SK-N-SH (cell line): Measurements from ENCODE around the gene NNAT. TPM values are rescaled to one million over a fixed set of nuclear protein-coding genes. Genes with fewer than 3 reads are reported as not detected.

Source experiments
- CTCF ChIA-PET: fragments of 300-600, 350-600 bp; formaldehyde crosslinking; extraction: SDS; loops from one replicate; lab custom pipeline; 2021; lab: Yijun Ruan, JAX
- POLR2A ChIA-PET: fragments of 350-600 bp; sonication (Branson Sonifier 250); formaldehyde crosslinking; extraction: SDS; loops from one replicate; lab custom pipeline; 2020; ENCODE audit warnings: antibody characterized with exemption, inconsistent platforms; lab: Yijun Ruan, JAX
- DNase-seq: peaks from one replicate; pipeline ENCODE4 v3.0.0; 2012
- H2AFZ ChIP-seq: fragments of 200-600 bp; sonication (generic); 2 replicates; pipeline ENCODE4 v1.8.1; 2016; ENCODE audit warnings: antibody characterized with exemption, mild to moderate bottlenecking, low read depth
- H3F3A ChIP-seq: fragments of 200-600 bp; sonication (generic); replicated peaks from 2 replicates; pipeline ENCODE3; 2016; ENCODE audit warnings: antibody characterized with exemption, mild to moderate bottlenecking; ENCODE audit not compliant: insufficient read depth
- H3K27ac ChIP-seq, 2 experiments: fragments of 200-500 bp in 1 of 2; fragments of 200-600 bp in 1 of 2; sonication (Bioruptor generic) in 1 of 2; sonication (generic), shearing (Covaris generic) in 1 of 2; 2 replicates each; pipeline versions ENCODE4 v1.5.1 to v1.6.1; 2014 to 2016; ENCODE audit warnings: low read depth in 2 of 2, inconsistent platforms in 1 of 2, low read length in 1 of 2, mild to moderate bottlenecking in 1 of 2, mixed read lengths in 1 of 2
- H3K27me3 ChIP-seq: fragments of 200-600 bp; sonication (generic), shearing (Covaris generic); 2 replicates; pipeline ENCODE4 v1.6.1; 2016; ENCODE audit warnings: mixed run types; ENCODE audit not compliant: insufficient read depth
- H3K36me3 ChIP-seq, 2 experiments: fragments of 200-500 bp in 1 of 2; fragments of 200-600 bp in 1 of 2; sonication (Bioruptor generic) in 1 of 2; sonication (generic) in 1 of 2; replicated peaks in 1 of 2; 2 replicates each; pipeline versions ENCODE3 to v1.5.1; 2014 to 2016; ENCODE audit warnings: low read length in 1 of 2, mild to moderate bottlenecking in 1 of 2; ENCODE audit not compliant: insufficient read depth in 2 of 2, control insufficient read depth in 1 of 2
- H3K4me1 ChIP-seq, 2 experiments: fragments of 200-500 bp in 1 of 2; fragments of 200-600 bp in 1 of 2; sonication (Bioruptor generic) in 1 of 2; sonication (generic), shearing (Covaris generic) in 1 of 2; 2 replicates each; pipeline versions ENCODE4 v1.5.1 to v1.6.1; 2014 to 2016; ENCODE audit warnings: low read depth in 1 of 2, low read length in 1 of 2, mixed run types in 1 of 2; ENCODE audit not compliant: insufficient read depth in 2 of 2, control insufficient read depth in 1 of 2
- H3K4me2 ChIP-seq: fragments of 200-600 bp; sonication (generic), shearing (Covaris generic); 2 replicates; pipeline ENCODE4 v1.6.1; 2017; ENCODE audit warnings: mixed run types
- H3K4me3 ChIP-seq, 2 experiments: fragments of 200-500 bp in 1 of 2; fragments of 200-600 bp in 1 of 2; sonication (Bioruptor generic) in 1 of 2; sonication (generic), shearing (Covaris generic) in 1 of 2; 2 replicates each; pipeline versions ENCODE4 v1.5.1 to v1.8.1; 2014 to 2016; ENCODE audit warnings: low read depth in 2 of 2, inconsistent platforms in 1 of 2, low read length in 1 of 2, mild to moderate bottlenecking in 1 of 2, mixed read lengths in 1 of 2, moderate library complexity in 1 of 2
- H3K79me2 ChIP-seq: fragments of 200-600 bp; sonication (generic); 2 replicates; pipeline ENCODE4 v1.8.1; 2017; ENCODE audit warnings: mild to moderate bottlenecking; ENCODE audit not compliant: insufficient read depth
- H3K9ac ChIP-seq: fragments of 200-600 bp; sonication (generic); 2 replicates; pipeline ENCODE4 v1.6.1; 2017; ENCODE audit warnings: mixed run types
- H3K9me2 ChIP-seq: fragments of 200-600 bp; sonication (generic); 2 replicates; pipeline ENCODE4 v1.6.1; 2017; ENCODE audit warnings: mixed run types
- H3K9me3 ChIP-seq: fragments of 200-600 bp; sonication (generic); 2 replicates; pipeline ENCODE4 v1.6.1; 2017; ENCODE audit warnings: mixed run types, mild to moderate bottlenecking, moderate library complexity
- H4K20me1 ChIP-seq: fragments of 200-600 bp; sonication (generic); 2 replicates; pipeline ENCODE4 v1.6.1; 2017; ENCODE audit warnings: mild to moderate bottlenecking, mixed run types; ENCODE audit not compliant: insufficient read depth
- FOSL2 ChIP-seq: IDR thresholded peaks from 2 replicates; pipeline ENCODE4 v1.4.0; 2012; ENCODE audit warnings: low read depth, mild to moderate bottlenecking, moderate library complexity, borderline replicate concordance
- FOXJ3 ChIP-seq: sonication (generic); formaldehyde crosslinking; IDR thresholded peaks from 2 replicates; pipeline ENCODE4 v1.5.1; 2020; ENCODE audit warnings: mild to moderate bottlenecking, missing genetic modification reagents
- FOXM1 ChIP-seq: IDR thresholded peaks from 2 replicates; pipeline ENCODE4 v1.4.0; 2012; ENCODE audit warnings: low read depth, mild to moderate bottlenecking
- GATA2 ChIP-seq: sonication (generic); formaldehyde crosslinking; IDR thresholded peaks from 2 replicates; pipeline ENCODE4 v1.5.0; 2020; ENCODE audit warnings: mild to moderate bottlenecking, missing genetic modification reagents
- JUND ChIP-seq: IDR thresholded peaks from 2 replicates; pipeline ENCODE4 v1.4.0; 2012
- MEF2A ChIP-seq: IDR thresholded peaks from 2 replicates; pipeline ENCODE4 v1.4.0; 2012; ENCODE audit warnings: low read depth, borderline replicate concordance
- RAD21 ChIP-seq: IDR thresholded peaks from 2 replicates; pipeline ENCODE4 v1.6.1; 2012; ENCODE audit warnings: mild to moderate bottlenecking, low read length
- TAF1 ChIP-seq: IDR thresholded peaks from 2 replicates; pipeline ENCODE4 v1.6.1; 2012; ENCODE audit warnings: low read depth, mild to moderate bottlenecking, low read length, moderate library complexity, borderline replicate concordance
- TCF12 ChIP-seq: IDR thresholded peaks from 2 replicates; pipeline ENCODE4 v1.4.0; 2012
- TEAD4 ChIP-seq: IDR thresholded peaks from 2 replicates; pipeline ENCODE4 v1.4.0; 2012; ENCODE audit warnings: mild to moderate bottlenecking, borderline replicate concordance; ENCODE audit not compliant: insufficient read depth
- YY1 ChIP-seq: IDR thresholded peaks from 2 replicates; pipeline ENCODE4 v1.4.0; 2012; ENCODE audit warnings: low read depth, mild to moderate bottlenecking
- WGBS: methylation state at CpG from one replicate; pipeline ENCODE4 v1.1.6; 2017; ENCODE audit warnings: low lambda C conversion rate; 5-methylcytosine and 5-hydroxymethylcytosine counted together
- polyA plus RNA-seq, 3 experiments: library from polyadenylated mRNA; depleted of rRNA; stranded (reverse); fragments of >200 nt; gene quantifications; 2 replicates each; pipeline ENCODE4 v1.2.3, GENCODE V29; 2012
- TF ChIP-seq, protein P1 (sequence below): IDR thresholded peaks from 2 replicates; pipeline ENCODE4; 2012
- TF ChIP-seq, protein P2 (sequence below): IDR thresholded peaks from 2 replicates; pipeline ENCODE4 v1.6.1; 2012; ENCODE audit warnings: mild to moderate bottlenecking, low read depth, low read length, moderate library complexity
- TF ChIP-seq, protein P3 (sequence below): IDR thresholded peaks from 2 replicates; pipeline ENCODE4 v1.4.0; 2012; ENCODE audit warnings: low read depth

NNAT gene
- polyA plus RNA-seq, 1 of the 3 experiments (the other 2 are of a cell fraction), result 6.7 TPM

DNA sequence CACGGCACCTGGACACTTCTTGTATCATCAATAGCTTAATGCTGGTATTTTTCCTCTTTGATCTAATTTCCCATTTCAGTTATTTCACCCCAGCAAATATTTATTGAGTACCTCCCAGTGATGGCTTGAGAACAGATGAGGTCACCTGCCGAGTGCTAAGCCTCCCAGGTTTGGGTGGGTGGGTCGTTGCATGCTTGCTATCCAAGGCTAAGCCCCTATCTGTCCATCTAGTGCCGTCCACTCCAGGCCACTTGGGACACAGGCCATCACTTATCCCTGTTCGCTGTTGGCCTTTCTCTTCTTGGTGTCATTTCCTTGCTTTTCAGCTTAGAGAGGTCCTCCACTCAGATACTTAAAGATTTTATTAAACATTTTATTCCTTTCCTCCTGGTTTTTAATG lies 10.8 kb upstream of the NNAT start:
- no peak overlapping the region for H3K27ac ChIP-seq
- 89% methylated on average over 5 of the region's 5 CpGs for WGBS
- H3K9me2 ChIP-seq, result no peaks in the 10 kb centered on the region
- H3K4me3 ChIP-seq, result no peak overlapping the region
- no peaks in the 10 kb centered on the region; a peak in 2 of 4 replicates for H3K4me1 ChIP-seq
- H4K20me1 ChIP-seq, result peaks cover 10% of the 10 kb centered on the region; the same call in 1 of the 2 replicates
- TF ChIP-seq GATA2 (CRISPR knock-in tag) (no peak), TAF1 (no peak), FOXM1 (no peak), MEF2A (no peak), RAD21 (no peak)
- TF ChIP-seq, protein P1, sequence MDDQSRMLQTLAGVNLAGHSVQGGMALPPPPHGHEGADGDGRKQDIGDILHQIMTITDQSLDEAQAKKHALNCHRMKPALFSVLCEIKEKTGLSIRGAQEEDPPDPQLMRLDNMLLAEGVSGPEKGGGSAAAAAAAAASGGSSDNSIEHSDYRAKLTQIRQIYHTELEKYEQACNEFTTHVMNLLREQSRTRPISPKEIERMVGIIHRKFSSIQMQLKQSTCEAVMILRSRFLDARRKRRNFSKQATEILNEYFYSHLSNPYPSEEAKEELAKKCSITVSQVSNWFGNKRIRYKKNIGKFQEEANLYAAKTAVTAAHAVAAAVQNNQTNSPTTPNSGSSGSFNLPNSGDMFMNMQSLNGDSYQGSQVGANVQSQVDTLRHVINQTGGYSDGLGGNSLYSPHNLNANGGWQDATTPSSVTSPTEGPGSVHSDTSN, result no peak
- H3K27me3 ChIP-seq, result no peaks in the 10 kb centered on the region
- H3K9ac ChIP-seq, result no peak overlapping the region
- H3K36me3 ChIP-seq, result peaks cover 21 to 25% of the 10 kb centered on the region in 2 experiments
- H2AFZ ChIP-seq, result no peak overlapping the region
- no peak overlapping the region for H3K4me2 ChIP-seq
- 0 out of 2 replicates have a peak, but pooled peaks cover 3% of the 10 kb centered on the region for H3K79me2 ChIP-seq
- no peaks in the 10 kb centered on the region for H3F3A ChIP-seq
- DNase-seq, result no peak
- CTCF ChIA-PET, result no interaction called here
- POLR2A ChIA-PET, result no interaction called here
- no peaks in the 10 kb centered on the region for H3K9me3 ChIP-seq

DNA sequence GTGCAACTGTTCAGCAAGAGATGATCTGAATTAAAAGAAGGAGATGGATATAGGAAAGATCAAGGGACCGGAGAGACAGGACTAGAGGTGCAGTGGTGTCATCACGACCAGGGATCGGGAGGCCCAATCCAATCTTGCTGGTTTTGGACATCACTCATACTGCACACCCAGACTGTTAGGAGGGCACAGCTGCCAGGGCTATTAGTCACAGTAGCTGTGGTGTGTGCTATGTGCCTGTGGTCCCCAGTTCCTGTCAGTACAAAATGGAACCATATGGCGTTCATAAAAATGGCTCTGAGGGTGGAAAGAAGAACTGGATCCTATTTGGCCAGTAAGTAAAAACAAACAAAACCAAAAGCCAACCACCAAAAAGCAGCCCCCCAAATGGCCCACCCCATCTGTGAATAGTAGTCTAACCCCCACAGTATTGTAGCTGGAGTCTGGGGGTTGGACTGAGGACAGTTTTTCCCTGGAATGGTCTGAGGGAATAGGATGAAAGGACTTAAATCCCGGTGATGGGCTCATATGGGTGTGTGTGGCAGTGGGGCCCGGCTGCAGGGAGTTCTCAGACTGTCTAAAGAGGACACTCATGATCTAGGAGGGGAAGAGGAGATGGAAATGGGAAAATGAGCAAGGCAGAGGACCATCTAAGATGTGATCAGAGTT lies 9.3 kb upstream of the NNAT start:
- CTCF ChIA-PET, result interaction anchor here (0.8 to 1.4 kb wide), 3 partner anchors 127 to 316 kb away, joined by 3 read pairs; no protein-coding TSS in a partner anchor
- no peak for DNase-seq
- Histone ChIP-seq H3K36me3 (peaks cover 28 to 34% of the 10 kb centered on the region in 2 experiments), H3K4me3 (no peak overlapping the region), H4K20me1 (peaks cover 19% of the 10 kb centered on the region), H3F3A (no peaks in the 10 kb centered on the region), H3K27ac (no peak overlapping the region), H3K79me2 (peaks cover 10% of the 10 kb centered on the region; the same call in 1 of the 2 replicates), H3K9me2 (no peaks in the 10 kb centered on the region), H3K9me3 (no peaks in the 10 kb centered on the region), H3K9ac (no peak overlapping the region), H3K4me2 (peak overlapping the region; percentile 37; the same call in 1 of the 2 replicates), H3K27me3 (no peaks in the 10 kb centered on the region), H2AFZ (no peak overlapping the region), H3K4me1 (no peaks in the 10 kb centered on the region; a peak in 2 of 4 replicates)
- TF ChIP-seq, protein P2, sequence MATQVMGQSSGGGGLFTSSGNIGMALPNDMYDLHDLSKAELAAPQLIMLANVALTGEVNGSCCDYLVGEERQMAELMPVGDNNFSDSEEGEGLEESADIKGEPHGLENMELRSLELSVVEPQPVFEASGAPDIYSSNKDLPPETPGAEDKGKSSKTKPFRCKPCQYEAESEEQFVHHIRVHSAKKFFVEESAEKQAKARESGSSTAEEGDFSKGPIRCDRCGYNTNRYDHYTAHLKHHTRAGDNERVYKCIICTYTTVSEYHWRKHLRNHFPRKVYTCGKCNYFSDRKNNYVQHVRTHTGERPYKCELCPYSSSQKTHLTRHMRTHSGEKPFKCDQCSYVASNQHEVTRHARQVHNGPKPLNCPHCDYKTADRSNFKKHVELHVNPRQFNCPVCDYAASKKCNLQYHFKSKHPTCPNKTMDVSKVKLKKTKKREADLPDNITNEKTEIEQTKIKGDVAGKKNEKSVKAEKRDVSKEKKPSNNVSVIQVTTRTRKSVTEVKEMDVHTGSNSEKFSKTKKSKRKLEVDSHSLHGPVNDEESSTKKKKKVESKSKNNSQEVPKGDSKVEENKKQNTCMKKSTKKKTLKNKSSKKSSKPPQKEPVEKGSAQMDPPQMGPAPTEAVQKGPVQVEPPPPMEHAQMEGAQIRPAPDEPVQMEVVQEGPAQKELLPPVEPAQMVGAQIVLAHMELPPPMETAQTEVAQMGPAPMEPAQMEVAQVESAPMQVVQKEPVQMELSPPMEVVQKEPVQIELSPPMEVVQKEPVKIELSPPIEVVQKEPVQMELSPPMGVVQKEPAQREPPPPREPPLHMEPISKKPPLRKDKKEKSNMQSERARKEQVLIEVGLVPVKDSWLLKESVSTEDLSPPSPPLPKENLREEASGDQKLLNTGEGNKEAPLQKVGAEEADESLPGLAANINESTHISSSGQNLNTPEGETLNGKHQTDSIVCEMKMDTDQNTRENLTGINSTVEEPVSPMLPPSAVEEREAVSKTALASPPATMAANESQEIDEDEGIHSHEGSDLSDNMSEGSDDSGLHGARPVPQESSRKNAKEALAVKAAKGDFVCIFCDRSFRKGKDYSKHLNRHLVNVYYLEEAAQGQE, result no peak
- TF ChIP-seq YY1, result no peak
- peak; percentile 81 for TF ChIP-seq TCF12
- no peak for TF ChIP-seq FOXJ3
- no peak for TF ChIP-seq TEAD4
- TF ChIP-seq, protein P1, result peak; percentile 37
- TF ChIP-seq, protein P3, sequence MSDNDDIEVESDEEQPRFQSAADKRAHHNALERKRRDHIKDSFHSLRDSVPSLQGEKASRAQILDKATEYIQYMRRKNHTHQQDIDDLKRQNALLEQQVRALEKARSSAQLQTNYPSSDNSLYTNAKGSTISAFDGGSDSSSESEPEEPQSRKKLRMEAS, result no peak
- TF ChIP-seq JUND, result peak; percentile 16; the same call in 1 of the 2 replicates
- peak; percentile 46; the same call in 1 of the 2 replicates for TF ChIP-seq FOSL2
- POLR2A ChIA-PET, result no interaction called here
- WGBS, result 89% methylated on average over 6 of the region's 6 CpGs
